ENCODE measurements around the gene ANAPC16.

DNA sequence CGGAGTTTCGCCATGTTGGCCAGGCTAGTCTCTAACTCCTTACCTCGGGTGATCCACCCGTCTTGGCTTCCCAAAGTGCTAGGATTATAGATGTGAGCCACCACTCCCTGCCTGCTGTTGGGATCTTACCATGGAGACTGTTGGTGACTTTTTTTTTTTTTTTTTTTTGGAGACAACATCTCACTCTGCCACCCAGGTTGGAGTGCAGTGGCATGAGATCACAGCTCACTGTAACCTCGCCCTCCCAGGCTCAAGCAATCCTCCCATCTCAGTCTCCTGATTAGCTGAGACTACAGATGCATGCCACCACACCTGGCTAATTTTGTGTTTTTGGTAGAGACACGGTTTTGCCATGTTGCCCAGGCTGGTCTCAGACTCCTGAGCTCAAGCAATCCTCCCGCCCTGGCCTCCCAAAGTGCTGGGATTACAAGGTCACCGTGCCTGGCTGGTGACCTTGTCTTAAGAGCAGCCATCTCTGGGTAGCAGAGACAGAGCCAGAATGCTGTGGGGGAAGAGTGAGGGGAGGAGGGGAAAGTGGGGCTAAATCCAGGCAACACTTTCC, 26.0 kb downstream of the ANAPC16 start:
- no peak for TF ChIP-seq CTCF (IDR thresholded peaks at IDR 0.05)
- TF ChIP-seq POLR2A (IDR thresholded peaks at IDR 0.05) = no peak
